Dedifferentiated amniotic fluid mesenchymal stem cell (primary cell): ENCODE results near the gene CACNG5.
A peak's percentile ranks its signal among the peaks of the same experiment; 100 is the strongest.

Source experiments
- DNase-seq: peaks from one replicate; pipeline ENCODE4 v3.0.0-alpha.2; 2016; ENCODE audit errors: extremely low spot score

CACNG5 gene

GRCh38 chr17:66822009-66822408, 12.9 kb upstream of the CACNG5 start:
- DNase-seq: no peak

GRCh38 chr17:66826856-66827255, 8.1 kb upstream of the CACNG5 start:
- DNase-seq: no peak

- peak; percentile 37 for DNase-seq
These were observed 5.5 kb upstream of the CACNG5 start for GRCh38 chr17:66829386-66829864.

- no peak for DNase-seq
These were observed 5.0 kb upstream of the CACNG5 start for GRCh38 chr17:66829883-66830282.

GRCh38 chr17:66830451-66830850, 4.5 kb upstream of the CACNG5 start:
- no peak for DNase-seq

- no peak for DNase-seq
These were observed 3.3 kb upstream of the CACNG5 start for GRCh38 chr17:66831383-66832210.

DNA sequence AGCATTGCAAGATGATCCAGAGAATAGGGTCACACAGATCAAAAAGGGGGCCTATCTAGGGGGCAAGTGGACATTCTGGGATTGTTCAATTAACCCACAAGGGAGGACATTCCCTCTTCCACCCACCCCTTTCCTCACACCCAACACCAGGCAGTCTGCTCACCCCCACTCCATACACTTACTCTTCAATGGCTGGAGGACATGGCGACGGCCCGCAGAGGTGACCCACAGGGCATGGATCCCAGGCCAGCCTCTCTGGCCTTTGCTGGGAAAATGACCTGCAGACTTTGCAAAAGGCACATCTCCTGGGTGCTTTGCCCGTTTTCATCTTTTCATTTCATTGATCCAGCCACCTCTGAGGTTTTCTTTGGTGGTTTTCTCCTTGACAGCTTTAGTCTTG, 1.7 kb upstream of the CACNG5 start:
- DNase-seq: no peak

- no peak for DNase-seq
These were observed 445 bp upstream of the CACNG5 start for GRCh38 chr17:66834426-66834918.

GRCh38 chr17:66835476-66835875, 559 bp downstream of the CACNG5 start:
- DNase-seq: no peak

GRCh38 chr17:66836063-66837005, 1.4 kb downstream of the CACNG5 start:
- DNase-seq: no peak

GRCh38 chr17:66837226-66837625, 2.3 kb downstream of the CACNG5 start:
- DNase-seq: no peak

DNA sequence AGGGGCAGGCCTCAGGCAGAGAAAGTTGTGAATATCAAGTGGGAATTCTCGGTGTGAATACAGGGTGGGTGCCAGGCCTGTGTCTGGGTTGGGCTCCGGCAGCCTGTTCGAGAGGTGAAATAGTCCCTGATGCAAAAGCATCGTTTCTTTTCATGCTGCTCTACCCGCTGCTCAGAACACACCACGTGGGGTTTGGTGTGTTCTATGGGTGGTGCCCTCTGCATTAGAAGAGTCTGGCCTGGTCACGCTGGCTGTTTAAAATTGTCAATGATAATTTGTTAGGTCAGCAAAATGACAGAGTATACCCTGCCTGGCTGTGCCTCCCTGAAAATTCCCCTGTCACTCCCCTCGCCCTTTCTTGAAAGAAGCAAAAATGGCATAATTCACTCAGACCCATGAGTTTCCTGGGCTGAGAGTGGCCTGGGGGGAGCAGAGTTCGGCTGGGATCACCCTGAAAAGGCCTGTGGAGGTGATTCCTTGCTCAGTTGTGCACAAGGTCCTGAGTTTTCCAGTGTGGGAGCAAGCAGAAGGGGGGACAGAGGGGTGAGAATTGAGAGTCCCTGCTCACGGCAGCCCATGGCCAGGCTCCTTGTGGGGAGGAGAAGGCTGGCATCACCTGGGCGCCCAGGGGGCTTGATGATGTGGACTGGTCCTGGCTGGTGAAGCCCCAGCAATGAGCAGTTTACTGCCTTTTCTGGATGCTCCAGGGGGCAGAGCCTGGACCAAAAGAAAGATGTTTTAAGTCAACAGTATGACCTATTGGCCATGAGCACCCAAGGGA, 3.2 kb downstream of the CACNG5 start:
- no peak for DNase-seq

DNA sequence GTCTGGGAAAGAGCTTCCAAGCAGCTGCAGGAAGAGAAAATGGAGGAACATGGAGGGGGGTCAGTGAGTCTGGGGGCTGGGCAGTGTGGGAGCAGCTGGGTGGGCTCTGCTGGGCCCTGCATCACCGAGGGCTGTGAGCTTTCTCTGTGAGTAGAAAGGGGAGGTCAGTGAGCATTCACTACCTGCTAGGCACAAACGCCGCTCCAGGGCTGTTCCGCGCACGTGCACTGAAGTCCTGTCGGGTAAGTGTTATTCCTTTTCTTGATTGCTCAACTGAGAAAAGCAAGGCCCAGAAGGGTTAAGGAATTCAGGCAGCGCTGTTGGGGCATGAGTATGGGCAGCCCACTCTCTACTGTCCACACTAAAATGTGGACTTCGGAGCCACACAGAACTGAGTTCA, 4.7 kb downstream of the CACNG5 start:
- no peak for DNase-seq

GRCh38 chr17:66840061-66840460, 5.1 kb downstream of the CACNG5 start:
- DNase-seq: no peak

DNA sequence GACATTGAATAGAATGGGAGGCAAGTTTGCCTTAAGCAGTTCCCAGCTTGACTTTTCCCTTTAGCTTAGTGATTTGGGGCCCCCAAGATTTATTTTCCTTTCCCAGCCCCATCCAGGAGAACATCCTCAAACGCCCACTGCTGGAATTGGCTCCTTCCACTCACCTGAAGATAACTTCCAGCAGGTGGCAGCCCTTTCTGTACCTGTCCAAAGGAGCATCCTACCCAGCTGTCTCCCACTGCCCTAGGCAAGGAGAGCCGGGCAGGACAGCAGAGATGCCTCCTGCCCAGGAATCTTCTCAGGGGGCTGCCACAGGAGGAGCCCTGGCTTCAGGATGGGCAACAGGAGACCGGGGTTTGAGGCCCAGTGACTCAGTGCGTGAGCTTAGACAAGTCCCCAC, 6.4 kb downstream of the CACNG5 start:
- DNase-seq: no peak

DNA sequence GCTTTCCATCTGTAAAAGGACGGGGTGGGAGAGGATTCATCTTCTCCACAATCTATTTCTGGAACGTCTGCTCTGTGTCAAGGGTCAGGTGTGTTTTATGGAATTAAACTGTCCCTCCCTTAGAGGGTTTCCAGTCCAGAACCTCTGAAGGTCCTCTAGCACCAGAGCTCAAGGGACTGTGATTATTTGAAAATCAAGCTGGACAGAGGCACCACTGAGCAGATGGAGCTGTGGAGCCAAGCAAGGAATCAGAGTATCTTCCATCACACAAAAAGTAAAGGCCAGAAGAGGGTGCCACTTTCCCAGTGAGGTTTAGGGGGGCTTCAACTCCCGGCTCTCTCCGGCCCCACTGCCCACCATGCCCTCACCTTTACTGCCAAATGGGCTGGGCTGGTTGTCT, 6.8 kb downstream of the CACNG5 start:
- no peak for DNase-seq

GRCh38 chr17:66842505-66842904, 7.6 kb downstream of the CACNG5 start:
- no peak for DNase-seq

- no peak for DNase-seq
These were observed 8.0 kb downstream of the CACNG5 start for GRCh38 chr17:66842959-66843358.

- no peak for DNase-seq
These were observed 8.7 kb downstream of the CACNG5 start for GRCh38 chr17:66843627-66844026.

- DNase-seq: no peak
These were observed 12.8 kb downstream of the CACNG5 start for GRCh38 chr17:66847704-66848103.

- no peak for DNase-seq
These were observed 13.6 kb downstream of the CACNG5 start for GRCh38 chr17:66848496-66848895.
